Suprapubic skin (tissue), 3 donors: ENCODE data around the gene UQCRH.

Experiments used
- CTCF ChIP-seq, 2 donors: fragments of 200-600 bp in 1 of 2; fragments of 450-650 bp in 1 of 2; sonication (generic) in 1 of 2; IDR thresholded peaks; one replicate each; pipeline ENCODE4 v1.5.1; 2016 to 2019; ENCODE audit warnings: antibody characterized with exemption in 2 of 2, mild to moderate bottlenecking in 1 of 2, moderate library complexity in 1 of 2
- EP300 ChIP-seq: sonication (generic); formaldehyde crosslinking; IDR thresholded peaks from one replicate; pipeline ENCODE4 v1.6.1; 2017; ENCODE audit warnings: antibody characterized with exemption
- POLR2A ChIP-seq, 2 donors: fragments of 450-650 bp; IDR thresholded peaks; one replicate each; pipeline ENCODE4 v1.6.1; 2017; ENCODE audit warnings: antibody characterized with exemption in 2 of 2, mild to moderate bottlenecking in 2 of 2, moderate library complexity in 2 of 2

GRCh38 chr1:46284058-46284457 lies 19.4 kb upstream of the UQCRH start:
- TF ChIP-seq CTCF (IDR thresholded peaks at IDR 0.05), result no peak
- TF ChIP-seq EP300, result no peak
- TF ChIP-seq POLR2A (IDR thresholded peaks at IDR 0.05), result no peak
